CD4-positive, alpha-beta T cell treated with Interleukin-6 for 4 hours (primary cell): ENCODE results near the gene RER1.

ENCODE experiments used
- DNase-seq: peaks from one replicate; pipeline ENCODE4 v3.0.0-alpha.2; 2020; ENCODE audit warnings: mixed read lengths

RER1 gene

GRCh38 chr1:2376931-2377672 lies 14.5 kb upstream of the RER1 start:
- DNase-seq, result no peak

GRCh38 chr1:2377751-2378440 lies 13.7 kb upstream of the RER1 start:
- no peak for DNase-seq

DNA sequence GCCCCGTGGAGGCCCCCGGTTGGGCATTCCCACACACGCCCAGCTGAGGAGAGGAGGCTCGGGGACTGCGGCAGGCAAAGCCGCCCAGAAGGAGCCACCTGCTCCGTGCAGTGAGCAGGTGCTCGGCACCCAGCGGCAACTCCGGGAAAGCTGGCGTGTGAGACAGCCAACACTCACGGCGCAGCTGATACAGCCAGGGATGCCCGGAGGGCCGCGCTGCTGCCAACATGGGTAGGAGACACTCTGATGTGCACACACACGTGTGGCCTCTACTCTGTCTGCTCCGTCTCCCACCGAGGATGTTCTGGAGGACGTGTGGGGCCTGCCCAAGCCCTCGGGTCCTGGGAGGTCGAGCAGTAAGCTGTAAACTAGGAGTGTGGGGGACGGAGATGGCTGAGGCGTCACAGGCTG lies 13.2 kb upstream of the RER1 start:
- DNase-seq, result no peak

DNA sequence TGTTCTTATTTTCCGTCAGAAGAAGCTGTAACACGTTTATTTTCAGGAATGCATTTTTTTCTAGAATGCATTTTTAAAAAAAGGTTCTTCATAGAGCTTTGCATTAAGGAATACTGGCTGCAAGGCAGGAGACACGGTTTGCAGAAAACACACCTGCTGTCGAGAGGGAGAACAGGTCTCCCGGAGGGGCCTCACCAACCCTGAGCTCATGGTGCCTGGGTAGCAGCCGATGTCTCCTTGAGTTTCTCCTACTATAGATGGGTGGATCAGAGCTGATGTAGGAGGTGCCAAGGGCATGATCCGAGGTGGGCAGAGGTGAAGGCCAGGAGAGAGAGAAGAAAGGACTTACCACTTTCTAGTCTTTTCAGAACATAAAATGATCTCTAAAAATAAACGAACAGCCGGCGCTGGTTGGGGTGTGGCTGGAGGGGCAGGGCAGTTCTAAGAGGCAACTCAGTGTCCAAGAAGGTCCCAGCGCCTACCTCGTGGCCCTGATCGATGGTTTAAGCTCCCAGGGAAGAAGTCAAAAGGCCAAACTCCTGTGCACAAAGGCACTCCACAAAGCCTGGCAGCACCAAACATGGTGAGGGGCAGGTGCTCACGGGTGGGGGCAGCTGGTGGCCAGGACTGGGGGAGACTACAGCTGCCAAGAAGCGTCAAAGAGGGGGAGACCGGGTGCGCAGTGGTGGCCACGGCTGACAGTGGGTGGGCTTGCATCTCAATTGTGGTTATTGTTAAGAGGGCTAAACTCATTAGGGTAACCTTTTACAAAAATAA lies 12.5 kb upstream of the RER1 start:
- no peak for DNase-seq

DNA sequence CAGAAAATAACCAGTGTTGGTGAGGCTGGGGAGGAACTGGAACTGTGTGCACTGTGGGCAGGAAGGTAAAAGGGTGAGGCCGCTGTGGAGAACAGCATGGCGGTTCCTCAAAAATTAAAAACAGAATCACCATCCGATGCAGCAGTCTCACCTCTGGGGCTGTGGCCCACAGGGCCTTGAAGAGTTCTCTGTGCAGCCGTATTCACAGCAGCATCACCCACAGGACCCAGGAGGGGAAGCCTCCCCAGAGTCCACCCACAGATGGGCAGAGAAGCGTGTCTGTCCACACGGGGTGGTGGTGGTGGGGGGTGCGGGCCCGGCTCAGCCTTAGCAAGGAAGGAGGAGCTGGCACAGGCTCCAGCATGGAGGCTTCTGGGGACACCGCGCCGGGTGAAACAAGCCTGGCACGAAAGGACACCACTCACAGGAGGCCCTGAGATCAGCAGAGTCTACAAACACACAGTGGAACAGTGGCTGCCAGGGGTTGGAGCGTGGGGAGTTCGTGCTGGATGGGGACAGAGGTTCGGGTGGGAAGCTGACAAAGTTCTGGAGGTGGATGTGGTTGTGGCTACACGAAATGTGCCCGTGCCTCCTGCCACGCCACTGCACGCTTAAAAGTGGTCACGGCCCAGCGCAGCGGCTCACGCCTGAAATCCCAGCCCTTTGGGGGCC lies 11.8 kb upstream of the RER1 start:
- DNase-seq, result no peak

DNA sequence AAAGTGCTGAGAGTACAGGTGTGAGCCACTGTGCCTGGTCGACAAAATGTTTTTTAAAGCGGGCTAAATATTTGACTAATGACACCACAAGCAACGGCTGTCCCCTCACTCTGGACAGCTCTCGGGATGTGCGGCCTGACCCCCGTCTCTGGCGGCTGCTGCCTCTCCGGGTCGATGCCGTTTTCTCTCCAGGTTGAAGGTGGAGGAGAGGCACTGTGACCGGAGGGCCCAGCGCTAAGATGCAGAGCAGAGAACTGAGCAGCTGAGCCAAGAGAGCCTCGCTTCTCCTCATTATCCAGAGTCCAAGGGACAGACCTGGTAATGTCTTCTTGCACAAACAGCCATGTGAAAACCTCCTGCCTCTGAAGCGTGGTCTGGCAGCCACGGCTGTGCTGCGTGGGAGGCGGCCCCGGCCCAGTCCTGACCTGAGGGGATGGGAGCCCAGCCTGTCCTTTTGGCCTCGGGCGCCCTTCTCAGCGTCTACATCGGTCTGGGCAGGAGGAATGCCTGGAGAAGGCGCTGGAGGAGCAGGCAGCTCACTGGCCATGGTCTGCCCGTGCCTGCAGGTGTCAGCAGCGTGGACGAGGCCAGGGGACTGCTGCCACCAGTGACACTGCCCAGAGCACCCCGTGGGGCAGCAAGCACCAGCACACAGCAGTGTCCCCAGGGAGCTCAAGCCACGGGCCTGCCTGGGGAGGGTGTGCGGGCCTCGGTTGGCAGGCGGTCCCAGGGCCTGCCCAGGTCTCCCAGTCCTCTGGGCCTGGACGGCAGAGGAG lies 10.6 kb upstream of the RER1 start:
- DNase-seq, result no peak

- peak; percentile 82 for DNase-seq
Measured at GRCh38 chr1:2381741-2382620, 9.7 kb upstream of the RER1 start.

GRCh38 chr1:2382621-2383361 lies 8.8 kb upstream of the RER1 start:
- peak; percentile 39 for DNase-seq

- no peak for DNase-seq
Measured at GRCh38 chr1:2383576-2383975, 8.1 kb upstream of the RER1 start.

DNA sequence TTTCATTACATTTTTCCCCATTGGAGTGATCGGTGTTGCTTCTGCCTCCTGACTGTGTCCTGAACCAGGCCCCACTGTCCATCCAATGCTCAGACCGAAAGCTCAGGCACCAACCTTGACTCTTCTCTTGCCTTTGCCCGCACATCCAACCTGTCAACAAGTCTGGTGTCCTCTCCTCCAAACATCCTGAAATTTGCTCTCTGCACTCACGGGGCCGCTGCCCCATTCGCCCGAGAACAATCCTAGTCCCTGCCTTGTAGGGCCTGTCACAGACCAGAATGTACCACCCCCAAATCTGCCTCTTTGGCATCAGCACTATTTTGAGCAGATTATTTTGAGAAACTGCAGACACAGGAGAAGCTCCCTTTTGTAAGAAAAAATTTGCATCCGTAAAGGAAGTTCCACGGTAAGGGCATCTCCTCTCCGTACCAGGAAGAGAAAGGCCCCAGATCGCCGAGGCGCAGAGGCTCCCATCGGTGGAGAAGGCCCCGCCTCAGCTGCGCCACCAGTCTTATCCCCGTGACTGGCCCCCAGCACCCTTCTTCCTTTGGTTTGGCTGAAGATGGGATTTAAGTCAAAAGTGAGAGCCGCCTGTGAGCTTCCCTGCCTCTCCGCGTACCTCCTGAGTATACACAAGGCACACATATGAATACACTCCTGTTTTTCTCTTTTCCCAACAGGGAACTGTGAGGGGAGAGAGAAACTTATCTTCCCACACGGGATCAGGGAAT lies 7.3 kb upstream of the RER1 start:
- DNase-seq, result no peak

DNA sequence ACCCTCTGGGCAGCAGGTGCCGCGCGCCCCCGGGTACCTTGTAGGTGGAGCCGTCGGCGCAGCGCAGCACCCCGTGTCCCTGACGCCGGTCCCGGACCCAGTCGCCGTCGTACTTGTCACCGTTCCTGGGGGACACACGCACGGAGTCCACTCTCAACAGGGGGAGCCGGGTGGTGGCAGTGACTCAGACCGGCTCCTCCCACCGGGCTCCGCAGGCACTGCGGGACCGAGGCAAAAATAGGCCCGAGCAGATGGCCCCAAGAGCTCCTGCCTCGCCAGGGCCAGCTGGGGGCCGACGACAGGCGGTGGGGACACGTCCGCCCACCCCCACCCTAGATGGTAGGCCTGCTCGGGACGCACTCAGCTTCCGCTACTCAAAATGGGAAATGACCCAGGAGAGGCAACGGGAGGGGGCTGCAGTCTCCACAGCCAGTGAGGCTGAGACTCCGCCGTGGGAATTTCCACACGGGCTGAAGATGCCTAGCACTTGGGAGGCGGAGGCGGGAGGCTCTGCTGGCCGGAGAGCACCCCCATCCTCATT lies 6.6 kb upstream of the RER1 start:
- no peak for DNase-seq

- no peak for DNase-seq
Measured at GRCh38 chr1:2385606-2386280, 5.9 kb upstream of the RER1 start.

GRCh38 chr1:2386636-2387611 lies 4.7 kb upstream of the RER1 start:
- no peak for DNase-seq

DNA sequence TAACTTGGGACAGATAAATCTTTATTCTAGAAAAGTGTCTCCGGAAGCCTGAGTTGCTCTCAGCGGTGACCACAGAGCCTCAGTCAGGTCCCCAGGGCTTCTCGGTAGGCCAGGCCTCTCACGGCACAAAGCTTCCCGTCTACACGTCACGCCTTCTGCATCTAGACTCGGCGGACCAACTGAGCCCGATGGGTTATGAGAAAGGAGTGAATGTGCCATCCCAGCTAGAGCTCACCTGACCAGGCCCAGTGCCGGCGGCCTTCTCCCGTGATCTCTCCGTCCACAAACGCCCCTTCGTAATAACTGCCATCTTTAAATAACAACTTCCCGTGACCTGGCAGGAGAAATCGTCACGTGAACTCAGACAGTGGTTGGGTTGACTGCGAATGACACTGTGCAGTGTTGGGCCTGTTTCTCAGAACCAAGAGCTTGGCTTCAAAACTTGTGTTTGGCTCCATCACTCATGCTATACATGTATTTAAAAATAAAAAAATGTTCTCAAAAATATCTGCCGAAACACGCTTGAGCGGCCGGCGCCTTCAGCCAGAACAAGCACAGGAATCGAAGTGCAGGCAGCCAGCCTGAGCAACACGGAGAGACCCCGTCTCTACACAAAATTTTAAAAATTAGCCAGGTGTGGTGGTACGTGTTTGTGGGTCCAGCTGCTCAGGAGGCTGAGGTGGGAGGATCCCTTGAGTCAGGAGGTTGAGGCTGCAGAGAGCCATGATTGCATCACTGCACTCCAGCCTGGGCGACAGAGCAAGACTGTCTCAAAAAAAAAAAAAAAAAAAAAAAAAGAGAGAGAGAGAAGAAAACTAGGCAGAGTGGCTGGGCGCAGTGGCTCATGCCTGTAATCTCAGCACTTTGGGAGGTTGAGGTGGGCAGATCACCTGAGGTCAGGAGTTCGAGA lies 3.4 kb upstream of the RER1 start:
- DNase-seq, result no peak

GRCh38 chr1:2389644-2390043 lies 2.0 kb upstream of the RER1 start:
- DNase-seq, result no peak

- no peak for DNase-seq
Measured at GRCh38 chr1:2391931-2392509, 379 bp downstream of the RER1 start.
